Activated B cell treated with CpG ODN at 0.5 μM for 24 hours (primary cell): Measurements from ENCODE around the gene SLC35A1. TPM values are rescaled to one million over a fixed set of nuclear protein-coding genes. Genes with fewer than 3 reads are reported as not detected.

Source experiments
- ATAC-seq: fragments of 200-7000 bp; cut with Tn5 transposase; one replicate; pipeline ENCODE4 v1.10.0; 2021; ENCODE audit warnings: low read depth, mild to moderate bottlenecking, moderate library complexity
- CTCF ChIA-PET: fragments of 350-600 bp; sonication (Branson Sonifier 250); formaldehyde crosslinking; loops from one replicate; lab custom pipeline; 2021; ENCODE audit warnings: antibody characterized with exemption; lab: Charles Lee
- POLR2A ChIA-PET: fragments of 350-600 bp; sonication (Branson Sonifier 250); formaldehyde crosslinking; loops from one replicate; lab custom pipeline; 2021; ENCODE audit warnings: antibody characterized with exemption; lab: Charles Lee
- DNase-seq: peaks from one replicate; pipeline ENCODE4 v3.0.0; 2022
- H3K27ac Mint-ChIP-seq: one replicate; pipeline ENCODE4 v1.8.0; 2020; ENCODE audit warnings: mixed read lengths
- H3K27me3 Mint-ChIP-seq: one replicate; pipeline ENCODE4 v1.8.0; 2021; ENCODE audit warnings: mixed read lengths
- H3K36me3 Mint-ChIP-seq: one replicate; pipeline ENCODE4 v1.8.0; 2021; ENCODE audit warnings: low read depth, mixed read lengths
- H3K4me1 Mint-ChIP-seq: one replicate; pipeline ENCODE4 v1.8.0; 2021; ENCODE audit warnings: mixed read lengths
- H3K4me3 Mint-ChIP-seq: one replicate; pipeline ENCODE4 v1.8.0; 2020; ENCODE audit warnings: mild to moderate bottlenecking, mixed read lengths
- H3K9me3 Mint-ChIP-seq: one replicate; pipeline ENCODE4 v1.8.0; 2020; ENCODE audit warnings: mixed read lengths
- intact Hi-C: fragments of 100-400 bp; cut with micrococcal nuclease; formaldehyde crosslinking; loops from one replicate; pipeline ENCODE4 v1.15.1; 2024
- total RNA-seq: library from RNA; stranded (reverse); gene quantifications from 2 replicates; pipeline ENCODE4 v1.2.3, GENCODE V29; 2022
- TF ChIP-seq, protein P1 (sequence below): fragments of 200-600 bp; IDR thresholded peaks from one replicate; pipeline ENCODE4 v1.8.0; 2022; ENCODE audit warnings: antibody characterized with exemption, mild to moderate bottlenecking

The SLC35A1 gene, protein sequence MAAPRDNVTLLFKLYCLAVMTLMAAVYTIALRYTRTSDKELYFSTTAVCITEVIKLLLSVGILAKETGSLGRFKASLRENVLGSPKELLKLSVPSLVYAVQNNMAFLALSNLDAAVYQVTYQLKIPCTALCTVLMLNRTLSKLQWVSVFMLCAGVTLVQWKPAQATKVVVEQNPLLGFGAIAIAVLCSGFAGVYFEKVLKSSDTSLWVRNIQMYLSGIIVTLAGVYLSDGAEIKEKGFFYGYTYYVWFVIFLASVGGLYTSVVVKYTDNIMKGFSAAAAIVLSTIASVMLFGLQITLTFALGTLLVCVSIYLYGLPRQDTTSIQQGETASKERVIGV
- total RNA-seq, result 7.5 and 8.7 TPM in 2 replicates

DNA sequence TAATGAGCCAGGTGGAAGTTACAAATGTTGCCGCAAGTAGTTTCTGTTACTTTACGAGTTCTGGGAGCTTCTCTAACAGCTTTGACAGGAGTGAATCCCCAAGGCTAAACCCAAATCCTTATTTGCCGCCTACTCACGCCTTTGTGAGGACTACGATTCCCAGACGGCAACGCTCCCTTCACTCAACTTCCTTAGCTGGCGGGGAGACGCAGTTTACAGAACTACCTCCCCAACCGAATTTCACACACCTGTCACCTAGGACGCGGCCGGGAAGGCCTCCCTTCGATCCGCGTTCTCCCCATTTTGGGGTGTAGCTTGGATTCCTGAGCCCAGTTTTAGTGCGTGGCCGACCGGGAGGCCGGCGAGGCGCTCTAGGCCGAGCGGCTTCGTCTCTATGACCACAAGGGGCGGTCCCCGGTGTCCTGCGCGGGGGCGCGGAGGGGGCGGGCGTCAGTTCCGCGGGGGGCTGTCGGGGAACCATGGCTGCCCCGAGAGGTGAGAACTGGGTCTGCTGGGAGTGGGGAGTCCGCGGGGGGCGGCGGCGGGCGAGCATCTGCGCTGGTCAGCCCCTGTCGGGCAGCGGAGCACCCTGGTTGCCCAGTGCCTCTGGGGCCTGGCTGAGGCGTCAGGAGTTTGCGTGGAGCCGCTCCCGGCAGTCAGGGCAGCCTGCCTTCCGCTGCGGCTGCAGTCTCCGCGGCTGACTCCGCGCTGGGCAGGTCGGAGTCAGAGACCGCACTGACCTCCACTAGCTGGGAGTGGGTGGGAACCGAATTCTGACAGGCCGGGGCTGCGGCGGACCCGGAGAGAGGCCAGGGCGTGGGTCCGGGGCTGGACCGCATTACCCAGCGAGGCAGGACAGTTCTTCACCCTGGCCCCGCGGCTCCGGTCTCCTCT, at the start of gene SLC35A1:
SLC35A1 (plus strand) TSS at position 450 of the 894 bp plus-strand sequence; CDS start at position 480, 30 bp downstream.
- Mint-ChIP-seq H3K27ac (peak within 1 kb of the TSS; percentile 98), H3K4me1 (peaks cover 12% of the 10 kb centered on the region), H3K36me3 (peaks cover 4% of the 10 kb centered on the region), H3K9me3 (no peaks in the 10 kb centered on the region), H3K4me3 (peak within 1 kb of the TSS; percentile 97), H3K27me3 (peaks cover 6% of the 10 kb centered on the region)
- POLR2A ChIA-PET, result interaction anchor here (0.8 to 1.2 kb wide), 4 partner anchors 22 to 151 kb away, joined by 3 to 8 read pairs (median 3); partner anchors contain the start of gene CFAP206
- TF ChIP-seq, protein P1, sequence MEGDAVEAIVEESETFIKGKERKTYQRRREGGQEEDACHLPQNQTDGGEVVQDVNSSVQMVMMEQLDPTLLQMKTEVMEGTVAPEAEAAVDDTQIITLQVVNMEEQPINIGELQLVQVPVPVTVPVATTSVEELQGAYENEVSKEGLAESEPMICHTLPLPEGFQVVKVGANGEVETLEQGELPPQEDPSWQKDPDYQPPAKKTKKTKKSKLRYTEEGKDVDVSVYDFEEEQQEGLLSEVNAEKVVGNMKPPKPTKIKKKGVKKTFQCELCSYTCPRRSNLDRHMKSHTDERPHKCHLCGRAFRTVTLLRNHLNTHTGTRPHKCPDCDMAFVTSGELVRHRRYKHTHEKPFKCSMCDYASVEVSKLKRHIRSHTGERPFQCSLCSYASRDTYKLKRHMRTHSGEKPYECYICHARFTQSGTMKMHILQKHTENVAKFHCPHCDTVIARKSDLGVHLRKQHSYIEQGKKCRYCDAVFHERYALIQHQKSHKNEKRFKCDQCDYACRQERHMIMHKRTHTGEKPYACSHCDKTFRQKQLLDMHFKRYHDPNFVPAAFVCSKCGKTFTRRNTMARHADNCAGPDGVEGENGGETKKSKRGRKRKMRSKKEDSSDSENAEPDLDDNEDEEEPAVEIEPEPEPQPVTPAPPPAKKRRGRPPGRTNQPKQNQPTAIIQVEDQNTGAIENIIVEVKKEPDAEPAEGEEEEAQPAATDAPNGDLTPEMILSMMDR, result no peak
- DNase-seq (peak; percentile 88), ATAC-seq (peak; percentile 97)
- CTCF ChIA-PET, result no interaction called here
- intact Hi-C loops, result loop anchor here (1.0 to 10.0 kb wide), 11 partner anchors 22 to 1610 kb away; partner anchors contain the start of genes AKIRIN2, CNR1, ORC3 and PNRC1

DNA sequence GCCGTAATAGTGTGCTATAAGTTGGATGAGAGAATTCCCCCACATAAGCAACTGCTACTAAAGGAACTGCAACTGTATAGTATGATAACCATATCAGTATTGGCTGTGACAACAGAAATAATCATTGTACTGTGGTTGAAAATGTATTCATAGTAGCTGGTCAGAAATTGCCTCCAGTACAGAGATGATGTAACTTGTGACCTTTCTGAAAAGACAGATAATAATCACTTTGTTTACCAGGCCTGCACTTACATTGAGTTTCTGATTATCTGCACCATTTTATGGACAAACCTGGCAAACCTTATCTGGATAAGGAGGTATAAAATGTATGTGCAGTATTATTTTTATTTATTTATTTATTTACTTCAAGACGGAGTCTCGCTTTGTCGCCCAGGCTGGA, 46.0 kb upstream of the SLC35A1 start:
- Mint-ChIP-seq H3K4me1 (no peaks in the 10 kb centered on the region), H3K4me3 (no peak overlapping the region), H3K27me3 (peaks cover 5% of the 10 kb centered on the region), H3K9me3 (no peaks in the 10 kb centered on the region), H3K36me3 (no peaks in the 10 kb centered on the region), H3K27ac (no peak overlapping the region)
- intact Hi-C loops, result no loop called here
- ChIA-PET CTCF (no interaction called here), POLR2A (no interaction called here)
- ATAC-seq (no peak), DNase-seq (no peak)
- TF ChIP-seq, protein P1, result no peak

DNA sequence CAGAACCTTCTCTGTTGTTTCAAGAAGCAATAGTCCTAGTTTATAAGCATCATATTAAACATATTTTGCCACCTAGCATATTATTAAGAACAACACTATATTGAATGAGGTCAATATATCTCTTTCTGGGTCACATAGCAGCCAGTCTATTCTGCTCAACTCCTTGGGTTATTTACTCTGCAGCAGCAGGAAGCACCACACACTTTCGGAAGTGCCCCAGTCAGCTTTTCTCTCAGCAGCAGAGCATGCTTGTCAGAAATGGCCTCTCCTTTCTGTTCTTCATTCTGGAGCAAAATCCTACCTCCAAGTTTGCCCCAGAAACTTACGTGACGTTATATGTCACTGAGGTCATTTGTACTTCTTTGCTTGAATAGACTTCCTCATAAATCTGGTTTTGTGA, 42.3 kb upstream of the SLC35A1 start:
- H3K4me3 Mint-ChIP-seq, result no peak overlapping the region
- H3K27ac Mint-ChIP-seq, result no peak overlapping the region
- CTCF ChIA-PET, result no interaction called here
- H3K36me3 Mint-ChIP-seq, result no peaks in the 10 kb centered on the region
- intact Hi-C loops, result no loop called here
- TF ChIP-seq, protein P1, result no peak
- no peaks in the 10 kb centered on the region for H3K9me3 Mint-ChIP-seq
- no peak for DNase-seq
- no peaks in the 10 kb centered on the region for H3K4me1 Mint-ChIP-seq
- POLR2A ChIA-PET, result no interaction called here
- no peak for ATAC-seq
- H3K27me3 Mint-ChIP-seq, result peaks cover 10% of the 10 kb centered on the region

DNA sequence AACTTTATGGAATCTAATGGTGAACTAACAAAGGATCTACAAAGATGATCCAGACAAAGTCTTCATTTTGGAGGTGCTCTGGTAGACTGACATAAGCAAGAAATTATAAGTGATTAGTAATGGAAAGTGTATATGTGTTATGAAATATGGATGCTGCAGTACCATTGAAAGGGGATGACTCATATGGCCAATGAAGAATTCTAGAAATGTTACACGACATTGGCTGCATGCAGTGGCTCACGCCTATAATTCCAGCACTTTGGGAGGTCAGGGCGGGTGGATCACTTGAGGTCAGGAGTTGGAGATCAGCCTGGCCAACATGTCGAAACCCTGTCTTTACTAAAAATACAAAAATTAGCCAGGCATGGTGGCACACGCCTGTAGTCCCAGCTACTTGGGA, 41.5 kb upstream of the SLC35A1 start:
- ATAC-seq (no peak), DNase-seq (no peak)
- H3K27ac Mint-ChIP-seq, result no peak overlapping the region
- no peak overlapping the region for H3K4me3 Mint-ChIP-seq
- peaks cover 10% of the 10 kb centered on the region for H3K27me3 Mint-ChIP-seq
- H3K4me1 Mint-ChIP-seq, result no peaks in the 10 kb centered on the region
- intact Hi-C loops, result no loop called here
- ChIA-PET CTCF (no interaction called here), POLR2A (no interaction called here)
- H3K36me3 Mint-ChIP-seq, result no peaks in the 10 kb centered on the region
- TF ChIP-seq, protein P1, result no peak
- H3K9me3 Mint-ChIP-seq, result no peaks in the 10 kb centered on the region

DNA sequence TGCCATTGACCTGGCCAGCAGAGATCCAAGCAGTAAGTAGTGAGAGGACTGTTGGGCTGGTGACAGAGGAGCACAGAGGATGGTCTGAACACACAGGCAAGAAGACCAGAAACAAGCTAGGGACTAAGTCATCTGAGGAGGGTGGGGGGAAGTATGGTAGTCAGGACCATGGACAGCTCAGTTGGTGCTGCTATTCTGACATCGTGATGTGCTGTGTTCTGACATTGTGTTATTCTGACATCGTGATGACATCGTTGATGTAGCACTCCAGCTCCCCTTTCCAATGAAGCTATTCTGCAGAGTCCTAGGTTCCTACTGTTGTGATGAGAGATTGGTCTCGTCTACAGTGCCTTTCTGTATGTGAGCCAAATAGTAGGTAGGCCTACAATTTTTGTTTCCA, 36.3 kb upstream of the SLC35A1 start:
- H3K9me3 Mint-ChIP-seq, result no peaks in the 10 kb centered on the region
- H3K36me3 Mint-ChIP-seq, result no peaks in the 10 kb centered on the region
- DNase-seq (no peak), ATAC-seq (peak; percentile 66)
- peaks cover 5% of the 10 kb centered on the region for H3K27me3 Mint-ChIP-seq
- intact Hi-C loops, result no loop called here
- no peak overlapping the region for H3K4me3 Mint-ChIP-seq
- ChIA-PET POLR2A (no interaction called here), CTCF (no interaction called here)
- TF ChIP-seq, protein P1, result no peak
- H3K27ac Mint-ChIP-seq, result no peak overlapping the region
- H3K4me1 Mint-ChIP-seq, result no peaks in the 10 kb centered on the region
